Endothelial cell of umbilical vein (primary cell): ENCODE data around the gene NTN1.

Source experiments
- CTCF ChIP-seq, 2 donors: IDR thresholded peaks; 1 replicate in 1 of 2; 2 replicates in 1 of 2; pipeline ENCODE4 v1.5.1; 2011; ENCODE audit warnings: low read length in 2 of 2, mild to moderate bottlenecking in 2 of 2, moderate library complexity in 2 of 2, control low read depth in 1 of 2, inconsistent platforms in 1 of 2, low read depth in 1 of 2; ENCODE audit not compliant: insufficient read depth in 1 of 2; ENCODE audit errors: extremely low read depth in 1 of 2
- POLR2A ChIP-seq: IDR thresholded peaks from 2 replicates; pipeline ENCODE4 v1.6.1; 2012; ENCODE audit warnings: low read depth, mild to moderate bottlenecking, control low read depth, low read length
- POLR2AphosphoS5 ChIP-seq: IDR thresholded peaks from 2 replicates; pipeline ENCODE4 v1.6.1; 2012; ENCODE audit warnings: low read depth, mild to moderate bottlenecking, control low read depth, low read length, moderate library complexity; ENCODE audit not compliant: insufficient read depth
- TF ChIP-seq, protein P1 (sequence below): IDR thresholded peaks from 2 replicates; pipeline ENCODE4 v1.6.1; 2011; ENCODE audit not compliant: insufficient read depth, insufficient read length

DNA sequence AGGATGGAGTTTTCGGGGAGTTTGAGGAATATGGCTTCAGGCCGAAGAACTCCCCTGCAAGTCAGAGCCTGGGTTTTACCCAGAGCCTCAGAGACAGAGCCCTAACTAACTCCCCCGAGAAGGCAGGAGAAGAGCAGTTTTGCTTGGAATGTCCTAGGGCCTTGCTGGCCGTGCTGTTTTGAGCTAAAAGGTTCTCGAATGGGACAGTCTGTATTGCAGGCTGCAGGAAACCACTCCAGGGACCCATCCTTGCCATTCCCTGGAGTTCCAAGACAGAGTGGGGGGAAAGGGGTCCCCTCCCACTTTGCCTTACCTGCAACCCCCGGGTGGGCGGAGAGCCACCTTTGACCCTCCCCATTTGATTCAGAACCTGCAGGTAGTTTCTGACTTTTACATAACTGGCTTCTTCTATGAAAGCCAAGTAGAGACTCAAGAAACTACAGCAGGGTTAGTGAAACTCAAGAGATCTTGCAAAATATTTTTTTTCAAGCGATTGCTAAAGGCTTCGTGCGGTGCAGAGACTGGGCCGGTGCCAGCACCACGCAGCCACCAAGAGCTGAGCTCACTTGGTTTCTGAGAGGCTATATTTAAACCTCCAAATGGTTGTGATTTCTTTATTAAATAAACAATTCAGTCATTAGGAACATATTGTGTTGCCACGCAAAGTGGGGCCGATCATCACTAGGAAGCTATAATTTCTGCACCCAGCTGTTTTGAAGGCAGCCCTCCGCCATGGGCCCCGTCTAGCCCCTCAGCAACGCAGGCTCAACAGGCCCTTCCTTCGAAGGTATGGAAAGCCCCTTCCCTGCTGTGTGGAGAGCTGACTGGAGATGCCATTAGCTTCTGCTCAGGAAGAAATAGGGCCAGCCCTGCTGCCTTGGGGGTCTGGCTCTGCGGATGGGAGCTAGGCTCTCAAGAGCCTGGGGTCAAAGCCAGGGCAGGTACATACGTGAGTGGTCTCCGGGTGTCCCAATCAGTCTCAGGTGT, 223.0 kb downstream of the NTN1 start:
- no peak for TF ChIP-seq CTCF (IDR thresholded peaks at IDR 0.05; ENCODE audit: extremely low read depth in 1 of 2, insufficient read depth in 1 of 2, low read depth in 1 of 2, low read length in 2 of 2)
- no peak for TF ChIP-seq POLR2AphosphoS5
- TF ChIP-seq, protein P1, sequence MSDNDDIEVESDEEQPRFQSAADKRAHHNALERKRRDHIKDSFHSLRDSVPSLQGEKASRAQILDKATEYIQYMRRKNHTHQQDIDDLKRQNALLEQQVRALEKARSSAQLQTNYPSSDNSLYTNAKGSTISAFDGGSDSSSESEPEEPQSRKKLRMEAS, result no peak
- TF ChIP-seq POLR2A, result no peak
